Right lobe of liver (tissue), 4 donors: ENCODE data around the gene KCNK4.

Experiments
- POLR2A ChIP-seq: fragments of 450-650 bp; IDR thresholded peaks from one replicate; pipeline ENCODE4 v1.6.1; 2017; ENCODE audit warnings: antibody characterized with exemption, mild to moderate bottlenecking
- TF ChIP-seq, protein P1 (sequence below), 4 donors: fragments of 200-600 bp in 3 of 4; fragments of 450-650 bp in 1 of 4; IDR thresholded peaks; one replicate each; pipeline versions ENCODE4 v1.5.1 to v1.8.0; 2016 to 2022; ENCODE audit warnings: antibody characterized with exemption in 4 of 4, mild to moderate bottlenecking in 2 of 4
- donor health status: DM: no; HTN: no; CAD: no.
- donor health status: DM: no; HTN: no; CAD: no.
- donor health status: DM: no; HTN: yes; CAD: no.

DNA sequence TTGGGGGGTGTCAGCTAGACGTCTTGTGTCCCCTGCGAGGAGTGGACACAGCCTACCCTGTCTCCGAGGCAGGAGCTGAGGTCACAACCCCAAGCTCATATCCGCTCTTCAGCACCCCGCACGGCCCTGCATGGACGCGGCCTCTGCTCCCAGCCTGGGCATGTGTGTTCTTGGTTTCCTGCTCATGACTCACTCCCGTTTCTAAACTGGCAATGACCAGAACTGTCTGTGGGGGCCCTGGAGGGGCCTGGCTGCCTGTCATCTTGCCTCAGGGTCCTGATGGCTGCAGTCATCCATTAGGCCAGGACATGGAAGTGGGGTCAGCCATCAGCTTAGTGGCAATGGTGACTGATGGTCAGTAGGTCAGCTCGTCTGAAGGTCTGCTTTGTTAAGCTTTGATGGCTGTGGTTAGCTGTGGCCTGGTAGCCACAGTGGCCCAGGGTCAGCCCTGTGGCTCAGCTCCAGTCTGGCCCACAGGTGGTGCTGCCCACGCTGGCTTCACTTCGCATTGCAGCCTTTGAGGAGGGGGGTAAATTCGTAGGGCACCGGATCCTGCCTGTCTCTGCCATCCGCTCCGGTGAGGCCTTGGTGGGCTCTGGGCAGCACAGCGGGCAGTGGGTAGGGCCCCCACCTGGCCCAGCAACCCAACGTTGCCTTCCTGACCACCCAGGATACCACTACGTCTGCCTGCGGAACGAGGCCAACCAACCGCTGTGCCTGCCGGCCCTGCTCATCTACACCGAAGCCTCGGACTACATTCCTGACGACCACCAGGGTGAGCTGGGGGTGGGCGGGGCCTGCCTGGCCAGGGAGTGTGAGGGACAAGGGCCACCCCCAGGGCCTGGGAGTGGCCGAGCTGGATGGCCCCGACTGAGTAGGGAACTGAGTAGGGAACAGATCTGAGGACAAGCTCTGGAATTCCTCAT lies 27.8 kb upstream of the KCNK4 start:
- TF ChIP-seq, protein P1, sequence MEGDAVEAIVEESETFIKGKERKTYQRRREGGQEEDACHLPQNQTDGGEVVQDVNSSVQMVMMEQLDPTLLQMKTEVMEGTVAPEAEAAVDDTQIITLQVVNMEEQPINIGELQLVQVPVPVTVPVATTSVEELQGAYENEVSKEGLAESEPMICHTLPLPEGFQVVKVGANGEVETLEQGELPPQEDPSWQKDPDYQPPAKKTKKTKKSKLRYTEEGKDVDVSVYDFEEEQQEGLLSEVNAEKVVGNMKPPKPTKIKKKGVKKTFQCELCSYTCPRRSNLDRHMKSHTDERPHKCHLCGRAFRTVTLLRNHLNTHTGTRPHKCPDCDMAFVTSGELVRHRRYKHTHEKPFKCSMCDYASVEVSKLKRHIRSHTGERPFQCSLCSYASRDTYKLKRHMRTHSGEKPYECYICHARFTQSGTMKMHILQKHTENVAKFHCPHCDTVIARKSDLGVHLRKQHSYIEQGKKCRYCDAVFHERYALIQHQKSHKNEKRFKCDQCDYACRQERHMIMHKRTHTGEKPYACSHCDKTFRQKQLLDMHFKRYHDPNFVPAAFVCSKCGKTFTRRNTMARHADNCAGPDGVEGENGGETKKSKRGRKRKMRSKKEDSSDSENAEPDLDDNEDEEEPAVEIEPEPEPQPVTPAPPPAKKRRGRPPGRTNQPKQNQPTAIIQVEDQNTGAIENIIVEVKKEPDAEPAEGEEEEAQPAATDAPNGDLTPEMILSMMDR (IDR thresholded peaks at IDR 0.05), result no peak
- no peak for TF ChIP-seq POLR2A
